Fibroblast of lung (primary cell): ENCODE data around the gene SEMA4D. TPM values are rescaled to one million over a fixed set of nuclear protein-coding genes. Genes with fewer than 3 reads are reported as not detected.

ENCODE experiments used
- DNase-seq, 2 donors: peaks; one replicate each; pipeline versions ENCODE4 v3.0.0 to v3.0.0-alpha.2; 2010; ENCODE audit warnings: low read depth in 2 of 2
- H2AFZ ChIP-seq: 2 replicates; pipeline ENCODE4 v1.5.1; 2012; ENCODE audit warnings: low read length, control low read depth, inconsistent platforms
- H3K27ac ChIP-seq: 2 replicates; pipeline ENCODE4 v1.5.1; 2011; ENCODE audit warnings: low read length, control low read depth; ENCODE audit not compliant: insufficient read depth
- H3K27me3 ChIP-seq: 2 replicates; pipeline ENCODE4 v1.5.1; 2011; ENCODE audit warnings: mild to moderate bottlenecking, low read length; ENCODE audit not compliant: control insufficient read depth, insufficient read depth
- H3K36me3 ChIP-seq: 2 replicates; pipeline ENCODE4 v1.5.1; 2011; ENCODE audit warnings: low read length; ENCODE audit not compliant: control insufficient read depth, insufficient read depth
- H3K4me1 ChIP-seq: 2 replicates; pipeline ENCODE4 v1.5.1; 2011; ENCODE audit warnings: low read length; ENCODE audit not compliant: control insufficient read depth, insufficient read depth; ENCODE audit errors: extremely low read depth
- H3K4me2 ChIP-seq: 2 replicates; pipeline ENCODE4 v1.5.1; 2011; ENCODE audit warnings: low read length, control low read depth; ENCODE audit not compliant: insufficient read depth; ENCODE audit errors: extremely low read depth
- H3K4me3 ChIP-seq, 4 experiments: fragments of 200-600 bp in 1 of 4; sonication (generic) in 1 of 4; replicated peaks in 1 of 4; 2 replicates each; pipeline ENCODE4 v1.5.1; 2011 to 2016; ENCODE audit warnings: low read length in 4 of 4, low read depth in 3 of 4, mild to moderate bottlenecking in 3 of 4, control low read depth in 2 of 4, inconsistent platforms in 1 of 4, mixed read lengths in 1 of 4; ENCODE audit not compliant: insufficient read depth in 1 of 4; ENCODE audit errors: control extremely low read depth in 1 of 4
- H3K79me2 ChIP-seq: 2 replicates; pipeline ENCODE4 v1.5.1; 2012; ENCODE audit warnings: mild to moderate bottlenecking, low read length, inconsistent platforms; ENCODE audit not compliant: control insufficient read depth, insufficient read depth
- H3K9ac ChIP-seq: 2 replicates; pipeline ENCODE4 v1.5.1; 2011; ENCODE audit warnings: mild to moderate bottlenecking, low read length, control low read depth; ENCODE audit not compliant: insufficient read depth
- H3K9me3 ChIP-seq: 2 replicates; pipeline ENCODE4 v1.5.1; 2012; ENCODE audit warnings: low read depth, low read length; ENCODE audit not compliant: control insufficient read depth, insufficient read depth
- H4K20me1 ChIP-seq: 2 replicates; pipeline ENCODE4 v1.5.1; 2011; ENCODE audit warnings: low read length; ENCODE audit not compliant: control insufficient read depth, insufficient read depth; ENCODE audit errors: extremely low read depth
- CTCF ChIP-seq, 2 donors: IDR thresholded peaks in 1 of 2; conservative IDR thresholded peaks in 1 of 2; 1 replicate in 1 of 2; 2 replicates in 1 of 2; pipeline ENCODE4 v1.5.1; 2011 to 2012; ENCODE audit warnings: low read length in 2 of 2, control low read depth in 1 of 2, inconsistent platforms in 1 of 2, low read depth in 1 of 2, mild to moderate bottlenecking in 1 of 2
- EZH2 ChIP-seq: IDR thresholded peaks from 2 replicates; pipeline ENCODE4 v1.5.1; 2012; ENCODE audit warnings: low read length, control low read depth, mild to moderate bottlenecking; ENCODE audit errors: missing control alignments
- polyA plus RNA-seq, 2 donors: library from polyadenylated mRNA; depleted of rRNA in 1 of 2; stranded (reverse) in 1 of 2; unstranded in 1 of 2; fragments of >200 nt; gene quantifications; 2 replicates each; pipeline ENCODE4 v1.2.1, GENCODE V29; 2011 to 2012; ENCODE audit warnings: missing spikeins in 1 of 2
- total RNA-seq: library from RNA; depleted of rRNA; stranded (reverse); fragments of >200 nt; gene quantifications from 2 replicates; pipeline ENCODE4 v1.2.1, GENCODE V29; 2014

Gene SEMA4D
- total and polyA plus RNA-seq, 2 donors (not counting 1 experiment from before 2014, with no cell fraction given), result 0.67 to 2.6 TPM

- Histone ChIP-seq H3K27me3 (no peaks in the 10 kb centered on the region), H3K79me2 (no peaks in the 10 kb centered on the region), H3K27ac (no peak overlapping the region), H3K9ac (no peak overlapping the region), H3K4me3 (no peak overlapping the region), H3K4me2 (no peak overlapping the region), H2AFZ (no peak overlapping the region), H3K4me1 (no peaks in the 10 kb centered on the region), H4K20me1 (no peaks in the 10 kb centered on the region), H3K36me3 (no peaks in the 10 kb centered on the region), H3K9me3 (no peaks in the 10 kb centered on the region)
- TF ChIP-seq EZH2 (no peak), CTCF (conservative IDR thresholded peaks at IDR 0.05 in 1 of 2, IDR thresholded peaks at IDR 0.05 in 1 of 2; ENCODE audit: low read depth in 1 of 2, low read length in 2 of 2) (no peak)
- DNase-seq, result no peak
Measured at GRCh38 chr9:89542401-89543021, 44.6 kb upstream of the SEMA4D start.

GRCh38 chr9:89541798-89542197 lies 43.9 kb upstream of the SEMA4D start:
- Histone ChIP-seq H3K4me2 (no peak overlapping the region), H3K9ac (no peak overlapping the region), H3K9me3 (no peaks in the 10 kb centered on the region), H2AFZ (no peak overlapping the region), H3K36me3 (no peaks in the 10 kb centered on the region), H4K20me1 (no peaks in the 10 kb centered on the region), H3K4me1 (no peaks in the 10 kb centered on the region), H3K79me2 (no peaks in the 10 kb centered on the region), H3K4me3 (no peak overlapping the region), H3K27me3 (no peaks in the 10 kb centered on the region), H3K27ac (no peak overlapping the region)
- no peak for TF ChIP-seq EZH2
- TF ChIP-seq CTCF (conservative IDR thresholded peaks at IDR 0.05 in 1 of 2, IDR thresholded peaks at IDR 0.05 in 1 of 2; ENCODE audit: low read depth in 1 of 2, low read length in 2 of 2), result no peak
- no peak for DNase-seq

- DNase-seq, result no peak
- TF ChIP-seq CTCF (conservative IDR thresholded peaks at IDR 0.05 in 1 of 2, IDR thresholded peaks at IDR 0.05 in 1 of 2; ENCODE audit: low read depth in 1 of 2, low read length in 2 of 2), result no peak
- no peak for TF ChIP-seq EZH2
- Histone ChIP-seq H3K9me3 (no peaks in the 10 kb centered on the region), H3K4me1 (no peaks in the 10 kb centered on the region), H3K4me2 (no peak overlapping the region), H3K4me3 (no peak overlapping the region), H3K9ac (no peak overlapping the region), H3K36me3 (no peaks in the 10 kb centered on the region), H2AFZ (no peak overlapping the region), H3K27me3 (no peaks in the 10 kb centered on the region), H4K20me1 (no peaks in the 10 kb centered on the region), H3K79me2 (no peaks in the 10 kb centered on the region), H3K27ac (no peak overlapping the region)
Measured at GRCh38 chr9:89539374-89539773, 41.5 kb upstream of the SEMA4D start.
